ENCODE measurements around the gene ZCCHC14. TPM values are rescaled to one million over a fixed set of nuclear protein-coding genes. Genes with fewer than 3 reads are reported as not detected.

The ZCCHC14 gene
- total and polyA plus RNA-seq, 10 of the 15 experiments (the other 5 are each of a cell fraction or from before 2014, with no cell fraction given) = 0.02 to 0.26 (median 0.05) TPM; not detected in 3

- Histone ChIP-seq H2AFZ (ENCODE audit: control insufficient read depth, low read depth, low read length) (no peak overlapping the region), H3K79me2 (ENCODE audit: control insufficient read depth, insufficient read depth, low read length) (no peaks in the 10 kb centered on the region), H3K9me3 (replicated peaks; ENCODE audit: control insufficient read depth, insufficient read depth, low read length) (peaks cover 2% of the 10 kb centered on the region; the same call in 1 of the 3 replicates), H3K4me2 (ENCODE audit: control insufficient read depth, insufficient read depth) (no peak overlapping the region), H3K9ac (ENCODE audit: control insufficient read depth, insufficient read depth, low read length) (no peak overlapping the region), H4K20me1 (ENCODE audit: control insufficient read depth, insufficient read depth) (no peaks in the 10 kb centered on the region), H3K36me3 (ENCODE audit: control insufficient read depth in 2 of 2, insufficient read depth in 2 of 2, low read length in 1 of 2) (no peaks in the 10 kb centered on the region), H3K27ac (ENCODE audit: control insufficient read depth, insufficient read depth) (no peak overlapping the region), H3K4me1 (ENCODE audit: control insufficient read depth, insufficient read depth, low read length) (no peaks in the 10 kb centered on the region), H3K27me3 (replicated peaks in 1 of 2; ENCODE audit: control insufficient read depth in 2 of 2, insufficient read depth in 2 of 2, low read length in 1 of 2) (peaks cover 3 to 4% of the 10 kb centered on the region in 2 experiments; a peak in 2 of 4 replicates), H3K4me3 (no peak overlapping the region)
- TF ChIP-seq BCL11A (IDR thresholded peaks at IDR 0.05; ENCODE audit: low read depth, low read length) (no peak), SKIL (IDR thresholded peaks at IDR 0.05; ENCODE audit: low read depth, poor library complexity, severe bottlenecking) (no peak), CREM (IDR thresholded peaks at IDR 0.05; ENCODE audit: low read depth) (no peak), POLR2A (IDR thresholded peaks at IDR 0.05; ENCODE audit: low read depth, low read length) (no peak), CBX5 (IDR thresholded peaks at IDR 0.05; ENCODE audit: low read depth) (no peak), PML (IDR thresholded peaks at IDR 0.05; ENCODE audit: low read length) (no peak), MYC (IDR thresholded peaks at IDR 0.05; ENCODE audit: insufficient read depth, insufficient read length, insufficient replicate concordance, low read length, severe bottlenecking) (no peak), IKZF1 (conservative IDR thresholded peaks at IDR 0.05) (no peak), KAT2A (conservative IDR thresholded peaks at IDR 0.05; ENCODE audit: control insufficient read depth, low read depth, low read length) (no peak)
- RAD21 ChIA-PET (ENCODE audit: unreplicated experiment) = no interaction called here
- POLR2A ChIA-PET = no interaction called here
- intact Hi-C loops (cut with micrococcal nuclease; ENCODE audit: unreplicated experiment) (no loop called here), in situ Hi-C loops (cut with MboI) (no loop called here)
- CTCF ChIA-PET = no interaction called here
- BruUV-seq (replicated peaks) = no TSS peak
- 47% methylated on average over 31 of the region's 31 CpGs for WGBS (ENCODE audit: insufficient coverage, insufficient replicate concordance, low lambda C conversion rate, missing lambda C conversion rate)
- FAIRE-seq (no peak), DNase-seq (ENCODE audit: low read depth, low spot score) (no peak), ATAC-seq (no peak)
- SMC1A ChIA-PET (ENCODE audit: uncharacterized antibody, unreplicated experiment) = no interaction called here
Observed at GRCh38 chr16:87541147-87541871, 48.5 kb upstream of the ZCCHC14 start.
